Measurements from ENCODE around the gene FAM174B.

Gene FAM174B

GRCh38 chr15:92599394-92599970 is 56.1 kb downstream of the FAM174B start:
- Mint-ChIP-seq H3K27me3 (peaks cover 10% of the 10 kb centered on the region), H3K4me3 (no peak overlapping the region), H3K27ac (no peak overlapping the region), H3K36me3 (ENCODE audit: low read depth) (no peaks in the 10 kb centered on the region), H3K4me1 (ENCODE audit: low read depth) (no peaks in the 10 kb centered on the region), H3K9me3 (no peaks in the 10 kb centered on the region)
- intact Hi-C loops (cut with micrococcal nuclease): no loop called here

DNA sequence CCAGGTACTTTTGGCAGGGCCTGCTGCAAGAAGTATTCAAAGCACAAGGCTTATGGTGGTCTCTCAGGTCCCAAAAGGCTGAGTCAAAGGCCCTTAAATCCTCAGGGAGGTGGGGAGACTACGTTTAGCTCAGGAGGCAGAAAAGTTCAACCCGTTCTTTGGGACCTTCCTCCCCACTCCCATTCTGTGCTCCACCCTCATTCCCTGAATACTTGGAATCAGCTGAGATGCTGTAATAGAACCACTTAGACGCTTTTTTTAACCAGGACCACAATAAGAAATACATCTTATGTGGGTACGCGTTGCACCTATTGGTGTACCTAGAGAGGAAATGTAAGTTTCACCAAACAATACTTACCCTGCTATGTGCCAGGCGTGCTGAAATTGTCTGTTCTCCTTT is 58.0 kb downstream of the FAM174B start:
- no peaks in the 10 kb centered on the region for H3K36me3 Mint-ChIP-seq (ENCODE audit: low read depth)
- H3K27me3 Mint-ChIP-seq: peaks cover 10% of the 10 kb centered on the region
- no peak overlapping the region for H3K4me3 Mint-ChIP-seq
- no peaks in the 10 kb centered on the region for H3K4me1 Mint-ChIP-seq (ENCODE audit: low read depth)
- H3K27ac Mint-ChIP-seq: no peak overlapping the region
- no peaks in the 10 kb centered on the region for H3K9me3 Mint-ChIP-seq
- intact Hi-C loops (cut with micrococcal nuclease): no loop called here

DNA sequence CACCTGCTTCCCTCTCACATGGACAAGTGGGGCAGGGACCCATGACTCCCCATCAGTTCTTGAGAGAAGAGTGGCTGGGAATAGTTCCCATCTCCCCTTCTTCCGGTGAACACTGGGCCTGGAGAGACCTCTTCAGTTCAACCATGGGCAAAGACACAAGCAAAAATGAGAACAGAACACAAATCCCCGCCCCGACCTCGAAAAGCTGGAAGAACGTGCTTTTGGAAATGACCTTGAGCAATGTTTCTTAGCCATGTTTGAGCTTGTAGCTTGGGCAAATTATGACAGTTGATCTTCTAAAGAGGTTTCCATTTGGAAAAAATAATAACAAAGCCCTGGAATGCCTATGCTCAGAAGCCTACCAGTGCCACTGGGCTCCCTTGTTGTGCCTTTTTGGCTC is 59.0 kb downstream of the FAM174B start:
- intact Hi-C loops (cut with micrococcal nuclease): no loop called here
- Mint-ChIP-seq H3K4me1 (ENCODE audit: low read depth) (no peaks in the 10 kb centered on the region), H3K9me3 (no peaks in the 10 kb centered on the region), H3K27ac (no peak overlapping the region), H3K27me3 (peaks cover 10% of the 10 kb centered on the region), H3K4me3 (no peak overlapping the region), H3K36me3 (ENCODE audit: low read depth) (no peaks in the 10 kb centered on the region)

DNA sequence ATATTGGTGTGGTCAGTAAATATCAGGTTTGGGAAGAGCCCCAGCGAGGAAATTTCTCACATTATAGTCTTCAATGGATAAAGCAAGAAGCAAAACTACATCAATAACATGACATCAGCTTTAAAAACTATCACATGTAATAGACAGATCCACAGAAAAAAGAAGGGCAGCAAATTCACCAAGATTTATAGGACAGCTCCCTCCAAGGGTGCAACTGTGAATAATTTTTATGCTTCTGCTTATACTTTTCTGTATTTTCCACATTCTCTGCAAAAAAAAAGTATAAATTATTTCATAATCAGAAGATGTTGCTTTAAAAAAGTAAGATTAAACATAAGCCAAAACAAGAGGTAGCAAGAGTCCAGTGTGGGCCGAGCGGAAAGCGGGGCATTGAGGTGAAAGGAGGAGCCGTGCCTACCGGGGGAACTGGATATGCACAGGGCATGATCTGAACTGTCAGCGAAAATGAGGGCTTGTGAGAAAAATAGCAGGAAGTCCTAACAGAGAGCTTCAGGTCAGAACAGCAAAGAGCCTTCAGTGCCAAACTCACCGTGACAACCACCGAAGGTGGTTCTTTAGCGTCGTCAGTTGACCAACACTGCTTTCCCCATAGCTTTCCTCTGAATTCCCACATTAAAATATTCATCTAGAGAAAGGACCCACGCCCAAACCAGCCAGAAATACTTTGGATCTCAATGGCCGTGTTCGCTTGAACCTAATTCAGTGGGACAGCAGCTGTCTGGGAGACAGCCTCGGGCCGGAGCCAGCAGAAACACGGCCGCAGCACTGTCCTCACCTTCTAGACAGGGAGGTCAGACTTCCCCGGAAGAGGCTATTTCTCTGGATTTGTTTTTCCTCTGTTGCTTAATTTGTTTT is 59.8 kb downstream of the FAM174B start:
- no peaks in the 10 kb centered on the region for H3K36me3 Mint-ChIP-seq (ENCODE audit: low read depth)
- H3K4me1 Mint-ChIP-seq (ENCODE audit: low read depth): no peaks in the 10 kb centered on the region
- intact Hi-C loops (cut with micrococcal nuclease): no loop called here
- H3K27me3 Mint-ChIP-seq: peaks cover 10% of the 10 kb centered on the region
- H3K27ac Mint-ChIP-seq: no peak overlapping the region
- no peak overlapping the region for H3K4me3 Mint-ChIP-seq
- H3K9me3 Mint-ChIP-seq: no peaks in the 10 kb centered on the region

- no peak overlapping the region for H3K4me3 Mint-ChIP-seq
- H3K27ac Mint-ChIP-seq: no peak overlapping the region
- H3K9me3 Mint-ChIP-seq: no peaks in the 10 kb centered on the region
- H3K36me3 Mint-ChIP-seq (ENCODE audit: low read depth): no peaks in the 10 kb centered on the region
- intact Hi-C loops (cut with micrococcal nuclease): no loop called here
- H3K4me1 Mint-ChIP-seq (ENCODE audit: low read depth): no peaks in the 10 kb centered on the region
- H3K27me3 Mint-ChIP-seq: peaks cover 3% of the 10 kb centered on the region
Observed at GRCh38 chr15:92591275-92591674, 64.3 kb downstream of the FAM174B start.

- Mint-ChIP-seq H3K27ac (no peak overlapping the region), H3K4me1 (ENCODE audit: low read depth) (no peaks in the 10 kb centered on the region), H3K9me3 (no peaks in the 10 kb centered on the region), H3K36me3 (ENCODE audit: low read depth) (no peaks in the 10 kb centered on the region), H3K27me3 (no peaks in the 10 kb centered on the region), H3K4me3 (no peak overlapping the region)
- intact Hi-C loops (cut with micrococcal nuclease): no loop called here
Observed at GRCh38 chr15:92586966-92587365, 68.6 kb downstream of the FAM174B start.

- no peaks in the 10 kb centered on the region for H3K27me3 Mint-ChIP-seq
- H3K36me3 Mint-ChIP-seq (ENCODE audit: low read depth): no peaks in the 10 kb centered on the region
- intact Hi-C loops (cut with micrococcal nuclease): no loop called here
- no peaks in the 10 kb centered on the region for H3K9me3 Mint-ChIP-seq
- H3K4me1 Mint-ChIP-seq (ENCODE audit: low read depth): no peaks in the 10 kb centered on the region
- no peak overlapping the region for H3K27ac Mint-ChIP-seq
- no peak overlapping the region for H3K4me3 Mint-ChIP-seq
Observed at GRCh38 chr15:92586383-92586942, 69.1 kb downstream of the FAM174B start.

- Mint-ChIP-seq H3K27me3 (no peaks in the 10 kb centered on the region), H3K27ac (no peak overlapping the region), H3K36me3 (ENCODE audit: low read depth) (no peaks in the 10 kb centered on the region), H3K4me1 (ENCODE audit: low read depth) (no peaks in the 10 kb centered on the region), H3K9me3 (no peaks in the 10 kb centered on the region), H3K4me3 (no peak overlapping the region)
- intact Hi-C loops (cut with micrococcal nuclease): no loop called here
Observed at GRCh38 chr15:92584105-92584504, 71.5 kb downstream of the FAM174B start.

DNA sequence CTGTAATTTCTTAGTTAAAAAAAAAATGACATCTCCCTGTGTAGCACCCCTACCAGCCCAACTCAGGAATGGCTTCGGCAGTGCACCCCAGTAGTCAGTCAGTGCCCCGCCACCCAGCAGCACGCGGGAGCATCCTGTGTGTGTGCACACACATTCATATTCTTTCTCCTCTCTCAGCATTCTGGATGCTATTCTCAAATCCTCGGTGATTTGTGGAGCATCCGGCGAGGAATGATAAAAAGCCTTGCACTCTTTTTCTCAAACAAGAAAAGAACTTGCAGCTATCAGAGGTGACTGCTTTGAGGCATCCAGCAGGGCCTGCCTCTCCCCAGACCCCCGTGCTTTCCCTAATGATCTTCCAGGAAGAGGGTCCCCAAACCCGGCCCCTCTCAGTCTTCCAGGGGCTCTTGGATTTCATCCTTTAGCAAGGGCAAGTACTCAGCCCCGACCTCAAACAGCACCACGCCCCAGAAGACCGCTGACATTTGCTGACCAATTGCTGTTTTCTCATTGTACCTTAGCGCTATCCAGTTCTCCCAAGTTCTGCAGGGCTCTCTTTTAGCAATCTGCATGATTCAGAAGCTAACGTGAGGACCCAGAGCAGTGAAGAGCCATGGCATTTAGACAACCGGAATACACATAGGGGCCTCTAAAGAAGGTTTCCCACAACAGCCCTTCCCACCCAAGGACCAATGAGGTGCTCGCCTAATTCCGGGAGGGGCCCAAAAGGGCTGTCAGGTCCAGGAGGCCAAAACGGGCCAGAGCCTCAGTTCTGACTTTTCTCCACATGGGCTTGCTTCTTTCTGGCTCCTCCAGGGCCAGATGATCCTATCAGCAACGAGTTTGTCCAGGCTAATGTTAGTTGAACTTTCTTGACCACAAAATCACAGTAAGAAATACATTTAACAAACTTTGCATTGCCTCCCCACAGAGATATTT is 72.2 kb downstream of the FAM174B start:
- Mint-ChIP-seq H3K4me3 (no peak overlapping the region), H3K9me3 (no peaks in the 10 kb centered on the region), H3K27me3 (no peaks in the 10 kb centered on the region), H3K4me1 (ENCODE audit: low read depth) (peaks cover 4% of the 10 kb centered on the region), H3K27ac (no peak overlapping the region), H3K36me3 (ENCODE audit: low read depth) (no peaks in the 10 kb centered on the region)
- intact Hi-C loops (cut with micrococcal nuclease): no loop called here

DNA sequence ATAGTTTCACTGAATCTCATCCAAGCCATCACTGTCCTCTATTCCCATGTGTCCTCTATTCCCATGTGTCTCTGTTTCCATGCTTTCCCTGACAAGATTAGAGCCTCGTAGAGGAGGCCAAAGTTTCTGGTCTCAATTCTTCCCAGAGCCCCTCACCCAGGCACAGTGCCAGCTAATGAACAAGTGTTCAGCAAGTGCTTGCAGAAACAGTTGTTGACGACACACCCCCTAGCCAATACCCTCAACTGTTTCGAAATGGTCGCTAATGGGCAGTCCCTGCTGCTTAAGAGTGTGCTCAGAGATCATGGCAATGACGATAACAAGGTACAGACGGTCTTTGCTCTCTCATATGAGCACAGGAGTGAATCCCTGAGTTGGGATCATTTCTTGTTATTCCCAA is 73.4 kb downstream of the FAM174B start:
- Mint-ChIP-seq H3K4me3 (no peak overlapping the region), H3K27me3 (no peaks in the 10 kb centered on the region), H3K9me3 (no peaks in the 10 kb centered on the region)

GRCh38 chr15:92580933-92581445 is 74.6 kb downstream of the FAM174B start:
- no peak overlapping the region for H3K4me3 Mint-ChIP-seq
- peaks cover 2% of the 10 kb centered on the region for H3K27me3 Mint-ChIP-seq
- H3K36me3 Mint-ChIP-seq (ENCODE audit: low read depth): no peaks in the 10 kb centered on the region
- intact Hi-C loops (cut with micrococcal nuclease): no loop called here
- no peak overlapping the region for H3K27ac Mint-ChIP-seq
- peaks cover 12% of the 10 kb centered on the region for H3K4me1 Mint-ChIP-seq (ENCODE audit: low read depth)
- no peaks in the 10 kb centered on the region for H3K9me3 Mint-ChIP-seq

More for the DNA sequence above, 73.4 kb downstream of the FAM174B start:
- Mint-ChIP-seq H3K36me3 (ENCODE audit: low read depth) (no peaks in the 10 kb centered on the region), H3K27ac (no peak overlapping the region), H3K4me1 (ENCODE audit: low read depth) (peaks cover 12% of the 10 kb centered on the region)
- intact Hi-C loops (cut with micrococcal nuclease): no loop called here

GRCh38 chr15:92580521-92580920 is 75.1 kb downstream of the FAM174B start:
- intact Hi-C loops (cut with micrococcal nuclease): no loop called here
- H3K36me3 Mint-ChIP-seq (ENCODE audit: low read depth): no peaks in the 10 kb centered on the region
- H3K4me1 Mint-ChIP-seq (ENCODE audit: low read depth): peaks cover 12% of the 10 kb centered on the region
- H3K27me3 Mint-ChIP-seq: peaks cover 2% of the 10 kb centered on the region
- H3K9me3 Mint-ChIP-seq: no peaks in the 10 kb centered on the region
- H3K27ac Mint-ChIP-seq: no peak overlapping the region
- H3K4me3 Mint-ChIP-seq: no peak overlapping the region

- peaks cover 12% of the 10 kb centered on the region for H3K4me1 Mint-ChIP-seq (ENCODE audit: low read depth)
- intact Hi-C loops (cut with micrococcal nuclease): no loop called here
- no peaks in the 10 kb centered on the region for H3K9me3 Mint-ChIP-seq
- H3K36me3 Mint-ChIP-seq (ENCODE audit: low read depth): no peaks in the 10 kb centered on the region
- no peak overlapping the region for H3K4me3 Mint-ChIP-seq
- no peak overlapping the region for H3K27ac Mint-ChIP-seq
- H3K27me3 Mint-ChIP-seq: peaks cover 4% of the 10 kb centered on the region
Observed at GRCh38 chr15:92579931-92580470, 75.6 kb downstream of the FAM174B start.

All from dendritic cell treated with granulocyte-macrophage colony-stimulating factor and Interleukin-4, amounts not matched to agents 40 ng/mL and 50 ng/mL, for 4 days (primary cell).